Hypothalamus (tissue), 51 donors: ENCODE data around the gene BECN2.

Experiments
- DNase-seq, 51 donors: peaks; one replicate each; lab custom pipeline; 2025; lab: John Stamatoyannopoulos, UW

Gene BECN2, protein sequence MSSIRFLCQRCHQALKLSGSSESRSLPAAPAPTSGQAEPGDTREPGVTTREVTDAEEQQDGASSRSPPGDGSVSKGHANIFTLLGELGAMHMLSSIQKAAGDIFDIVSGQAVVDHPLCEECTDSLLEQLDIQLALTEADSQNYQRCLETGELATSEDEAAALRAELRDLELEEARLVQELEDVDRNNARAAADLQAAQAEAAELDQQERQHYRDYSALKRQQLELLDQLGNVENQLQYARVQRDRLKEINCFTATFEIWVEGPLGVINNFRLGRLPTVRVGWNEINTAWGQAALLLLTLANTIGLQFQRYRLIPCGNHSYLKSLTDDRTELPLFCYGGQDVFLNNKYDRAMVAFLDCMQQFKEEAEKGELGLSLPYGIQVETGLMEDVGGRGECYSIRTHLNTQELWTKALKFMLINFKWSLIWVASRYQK

GRCh38 chr1:241957692-241958494 lies at the start of gene BECN2:
BECN2 (plus strand) TSS chr1:241957767; CDS start chr1:241957767, 0 bp downstream.
- DNase-seq = no peak

DNA sequence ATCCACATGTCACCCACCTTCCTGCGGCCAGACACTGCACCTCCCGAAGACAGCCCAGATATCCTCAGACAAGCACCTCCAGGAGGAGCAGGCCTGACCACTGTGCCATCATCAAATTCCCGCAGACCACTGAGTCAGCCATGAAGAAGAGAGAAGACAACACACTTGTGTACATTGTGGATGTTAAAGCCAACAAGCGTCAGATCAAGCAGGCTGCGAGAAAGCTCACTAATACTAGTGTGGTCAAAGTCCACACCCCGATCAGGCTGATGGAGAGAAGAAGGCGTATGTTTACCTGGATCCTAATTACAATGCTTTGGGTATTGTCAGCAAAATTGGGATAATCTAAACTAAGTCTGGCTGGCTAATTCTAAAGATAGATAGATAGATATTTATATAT lies 41.4 kb upstream of the BECN2 start:
- no peak for DNase-seq

- DNase-seq = no peak
These were observed 40.1 kb upstream of the BECN2 start for GRCh38 chr1:241917487-241917886.

DNA sequence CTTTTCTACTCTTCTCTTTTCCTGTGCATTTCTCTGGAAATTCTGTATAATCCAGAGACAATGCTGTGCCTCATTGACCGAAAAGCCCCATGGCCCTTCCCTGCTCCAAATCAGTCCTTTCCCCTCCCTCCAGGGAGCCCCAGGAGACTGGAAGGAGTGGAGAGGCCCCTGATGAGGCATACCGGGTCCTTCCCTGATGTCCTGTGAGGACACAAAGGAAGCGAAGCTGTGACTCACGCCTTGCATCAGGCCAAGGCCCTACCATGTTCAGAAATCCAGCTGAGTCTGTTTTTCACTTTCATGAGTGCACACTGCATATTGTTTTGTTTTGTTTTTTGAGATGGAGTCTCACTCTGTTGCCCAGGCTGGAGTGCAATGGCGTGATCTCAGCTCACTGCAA lies 38.7 kb upstream of the BECN2 start:
- no peak for DNase-seq

DNA sequence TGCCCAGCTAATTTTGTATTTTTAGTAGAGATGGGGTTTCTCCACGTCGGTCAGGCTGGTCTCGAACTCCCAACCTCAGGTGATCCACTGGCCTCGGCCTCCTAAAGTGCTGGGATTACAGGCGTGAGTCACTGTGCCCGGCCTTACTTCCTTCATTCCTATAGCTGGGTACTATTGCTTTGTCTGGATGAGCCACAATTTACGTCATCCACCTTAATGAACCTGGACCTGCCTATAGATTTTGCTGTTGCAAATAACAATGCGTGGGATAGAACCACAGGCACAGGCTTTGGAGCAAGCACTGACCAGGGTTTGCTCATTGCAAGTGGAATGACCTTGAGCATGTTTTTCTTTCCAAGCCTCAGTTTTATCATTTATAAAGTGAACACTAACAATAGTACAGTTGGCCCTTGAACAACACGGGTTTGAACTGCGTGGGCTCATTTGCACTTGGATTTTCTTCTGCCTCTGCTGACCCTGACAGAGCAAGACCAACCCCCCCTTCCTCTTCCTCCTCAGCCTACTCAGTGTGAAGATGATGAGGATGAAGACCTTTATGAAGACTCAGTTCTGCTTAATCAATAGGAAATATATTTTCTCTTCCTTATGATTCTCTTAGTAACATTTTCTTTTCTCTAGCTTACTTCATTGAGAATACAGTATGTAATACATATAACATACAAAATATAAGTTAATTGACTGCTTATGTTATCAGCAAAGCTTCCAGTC lies 33.3 kb upstream of the BECN2 start:
- DNase-seq = no peak

GRCh38 chr1:241926141-241926540 lies 31.4 kb upstream of the BECN2 start:
- DNase-seq = no peak

DNA sequence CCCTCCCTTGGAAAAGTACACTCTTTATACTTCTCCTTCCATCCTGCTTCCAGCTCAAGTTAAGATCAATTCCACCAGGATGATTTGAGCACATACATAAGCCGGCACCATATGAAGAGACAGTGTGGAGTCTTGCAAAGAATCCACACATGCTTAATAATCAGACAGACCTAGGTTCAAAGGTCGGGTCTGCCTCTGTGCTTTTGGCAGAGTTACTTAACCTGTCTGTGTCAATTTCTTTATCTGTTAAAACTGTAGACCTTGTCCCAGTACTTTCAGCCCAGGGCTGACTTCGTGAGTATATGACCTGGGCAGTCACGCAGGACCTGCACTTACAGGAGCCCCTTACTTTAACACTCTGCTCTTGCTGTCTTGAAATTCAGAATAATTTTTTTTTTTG lies 30.2 kb upstream of the BECN2 start:
- DNase-seq = no peak

- no peak for DNase-seq
These were observed 24.7 kb upstream of the BECN2 start for GRCh38 chr1:241932845-241933244.

DNA sequence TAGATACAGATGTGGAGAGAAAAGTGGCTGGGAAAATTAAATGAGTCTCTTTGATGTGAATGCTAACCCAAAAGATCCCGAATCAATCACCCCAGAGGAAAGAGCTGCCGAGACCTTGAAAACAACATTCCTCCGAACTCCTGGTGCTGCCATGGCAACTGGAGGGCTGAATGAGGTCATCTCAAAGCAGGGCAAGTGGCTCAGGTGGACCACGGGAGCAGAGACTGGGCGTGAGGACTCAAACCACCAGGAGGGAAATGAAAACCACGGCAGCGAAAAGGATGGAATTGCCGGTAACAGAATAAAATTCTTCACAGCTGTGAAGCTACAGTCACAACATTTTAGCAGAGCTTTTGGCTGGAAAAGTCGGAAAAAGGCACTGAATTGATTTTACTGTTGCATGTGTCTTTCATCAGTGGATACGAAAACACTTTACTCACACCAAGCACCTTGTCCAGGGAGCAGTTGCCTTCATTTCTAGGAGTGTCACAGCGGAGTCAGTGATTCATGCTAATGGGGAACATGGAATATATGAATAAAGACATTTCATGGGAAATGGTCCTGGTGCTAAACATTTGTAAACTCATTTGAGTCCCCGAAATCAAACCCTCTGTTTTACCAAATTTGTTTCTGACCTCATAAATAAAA lies 23.2 kb upstream of the BECN2 start:
- DNase-seq = peak in 33 of 51 donors; percentile 3 to 73 (median 25)

DNA sequence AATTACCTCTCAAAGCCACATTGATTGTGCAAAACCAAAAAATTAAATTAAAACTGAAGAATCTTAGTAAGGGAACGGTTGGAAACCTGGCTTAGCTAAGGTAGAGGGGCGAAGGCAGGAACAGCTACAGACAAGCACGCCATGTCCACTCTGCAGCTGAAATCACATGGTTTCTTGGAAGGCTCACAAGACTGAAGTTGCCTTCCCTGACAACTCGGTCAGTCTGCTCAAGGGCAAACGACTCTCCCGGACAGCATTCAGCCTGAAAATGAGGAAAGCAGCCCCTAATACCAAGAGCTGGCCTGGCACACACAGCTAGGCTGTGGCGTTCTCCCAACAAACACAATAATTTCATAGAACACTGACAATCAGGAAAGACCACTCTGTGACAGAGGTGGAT lies 22.7 kb upstream of the BECN2 start:
- peak in 21 of 51 donors; percentile 0 to 50 (median 15) for DNase-seq

DNA sequence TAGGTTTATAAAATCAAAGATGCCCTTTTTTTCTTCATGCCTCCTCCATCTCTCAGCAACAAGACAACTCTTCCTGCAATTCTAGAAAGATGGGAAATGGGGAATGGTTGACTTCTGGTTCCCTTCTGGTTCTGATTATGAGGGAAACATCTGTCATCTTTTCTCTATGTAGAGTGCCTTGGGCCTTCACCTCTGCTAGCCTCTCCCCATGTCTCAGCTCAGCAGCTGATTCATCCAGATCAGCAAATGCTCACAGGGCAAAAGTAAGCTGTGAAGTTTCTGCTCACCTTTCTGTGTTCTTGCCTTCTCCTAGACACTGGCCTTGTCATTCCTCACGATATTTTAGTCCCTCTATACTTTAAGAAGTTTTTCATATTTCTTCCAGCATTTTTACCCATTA lies 17.8 kb upstream of the BECN2 start:
- no peak for DNase-seq

- DNase-seq = no peak
These were observed 14.8 kb upstream of the BECN2 start for GRCh38 chr1:241942738-241943137.

DNA sequence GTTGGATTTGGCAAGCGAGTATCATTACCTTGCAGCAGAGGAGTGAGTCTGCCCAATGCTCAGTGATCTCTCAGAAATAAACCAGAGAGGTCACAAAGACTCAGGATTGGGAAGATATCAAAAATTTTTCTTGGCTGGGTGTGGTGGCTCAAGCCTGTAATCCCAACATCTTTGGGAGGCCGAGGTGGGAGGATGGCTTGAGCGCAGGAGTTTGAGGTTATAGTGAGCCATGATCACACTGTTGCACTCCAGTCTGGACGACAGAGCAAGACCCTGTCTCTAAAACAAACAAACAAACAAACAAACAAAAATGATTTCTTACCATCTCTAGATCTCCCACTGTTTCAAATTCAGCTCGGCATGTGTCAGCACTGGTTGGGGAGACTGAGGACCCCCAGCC lies 13.3 kb upstream of the BECN2 start:
- DNase-seq = no peak

GRCh38 chr1:241947354-241947753 lies 10.2 kb upstream of the BECN2 start:
- no peak for DNase-seq

DNA sequence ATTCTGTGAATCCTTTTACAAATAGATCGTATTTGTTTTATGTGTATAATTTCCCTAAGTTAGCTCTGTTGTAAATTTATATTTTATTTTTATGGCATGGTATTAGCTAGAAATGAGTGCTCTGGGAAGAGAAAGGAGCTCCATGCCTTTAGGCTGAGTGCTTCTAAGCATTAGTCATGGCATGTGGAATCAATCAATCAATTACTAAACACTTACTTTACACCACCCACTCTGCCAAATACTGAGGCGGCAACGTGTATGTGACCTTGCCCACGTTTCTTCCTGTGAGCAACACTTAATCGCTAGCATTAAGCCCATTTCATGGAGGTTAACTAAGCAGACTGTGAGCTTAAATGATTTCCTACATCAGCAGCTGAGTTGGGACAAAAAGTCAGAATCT lies 7.2 kb upstream of the BECN2 start:
- DNase-seq = no peak

GRCh38 chr1:241962153-241962552 lies 4.6 kb downstream of the BECN2 start:
- no peak for DNase-seq

- DNase-seq = no peak
These were observed 6.2 kb downstream of the BECN2 start for GRCh38 chr1:241963722-241964121.

GRCh38 chr1:241964550-241965282 lies 7.1 kb downstream of the BECN2 start:
- DNase-seq = no peak

- no peak for DNase-seq
These were observed 11.0 kb downstream of the BECN2 start for GRCh38 chr1:241968611-241969010.
